Measurements from ENCODE around the gene VWA2.

The VWA2 gene

DNA sequence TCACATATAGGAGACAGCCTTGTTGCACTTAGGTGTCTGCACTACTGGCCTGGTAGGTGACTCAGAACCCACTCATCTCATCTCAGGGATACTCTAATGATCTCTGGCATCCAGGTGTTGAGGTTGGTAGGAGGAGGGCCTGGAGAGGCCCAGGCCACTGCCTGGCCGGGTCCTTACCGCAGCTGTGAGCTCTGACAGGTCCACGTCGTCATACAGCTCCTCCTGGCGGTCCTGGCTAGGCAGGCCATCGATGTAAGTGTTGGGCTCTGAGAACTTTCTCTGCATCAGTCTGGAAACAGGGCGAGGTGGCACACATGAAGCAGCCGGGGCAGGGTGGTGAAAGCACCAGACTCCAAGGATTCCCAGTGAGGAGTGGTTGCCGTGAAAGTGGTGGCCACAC is 62.1 kb downstream of the VWA2 start:
- no peak for DNase-seq

- no peak for DNase-seq
Measured at GRCh38 chr10:114301951-114302710, 63.1 kb downstream of the VWA2 start.

DNA sequence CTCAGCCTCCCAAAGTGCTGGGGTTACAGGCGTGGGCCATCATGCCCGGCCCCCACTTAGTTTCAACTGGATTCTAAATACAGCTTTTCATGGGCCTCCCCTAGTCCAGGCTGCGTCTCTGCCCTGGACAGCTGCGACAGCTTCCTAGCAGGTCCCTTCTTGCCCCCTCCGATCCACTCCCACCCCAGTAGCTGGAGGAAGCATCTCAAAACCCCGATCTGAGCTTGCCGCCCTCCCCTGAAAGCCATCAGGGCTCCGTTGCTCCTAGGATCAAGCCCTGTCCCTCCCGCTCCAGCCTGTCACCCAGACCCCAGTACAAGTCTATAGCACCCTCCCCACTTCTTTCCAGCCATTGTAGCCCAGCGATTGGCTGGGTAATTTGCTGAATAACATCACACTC is 64.5 kb downstream of the VWA2 start:
- DNase-seq: no peak

- DNase-seq: peak; percentile 41
Measured at GRCh38 chr10:114304017-114304570, 65.0 kb downstream of the VWA2 start.

DNA sequence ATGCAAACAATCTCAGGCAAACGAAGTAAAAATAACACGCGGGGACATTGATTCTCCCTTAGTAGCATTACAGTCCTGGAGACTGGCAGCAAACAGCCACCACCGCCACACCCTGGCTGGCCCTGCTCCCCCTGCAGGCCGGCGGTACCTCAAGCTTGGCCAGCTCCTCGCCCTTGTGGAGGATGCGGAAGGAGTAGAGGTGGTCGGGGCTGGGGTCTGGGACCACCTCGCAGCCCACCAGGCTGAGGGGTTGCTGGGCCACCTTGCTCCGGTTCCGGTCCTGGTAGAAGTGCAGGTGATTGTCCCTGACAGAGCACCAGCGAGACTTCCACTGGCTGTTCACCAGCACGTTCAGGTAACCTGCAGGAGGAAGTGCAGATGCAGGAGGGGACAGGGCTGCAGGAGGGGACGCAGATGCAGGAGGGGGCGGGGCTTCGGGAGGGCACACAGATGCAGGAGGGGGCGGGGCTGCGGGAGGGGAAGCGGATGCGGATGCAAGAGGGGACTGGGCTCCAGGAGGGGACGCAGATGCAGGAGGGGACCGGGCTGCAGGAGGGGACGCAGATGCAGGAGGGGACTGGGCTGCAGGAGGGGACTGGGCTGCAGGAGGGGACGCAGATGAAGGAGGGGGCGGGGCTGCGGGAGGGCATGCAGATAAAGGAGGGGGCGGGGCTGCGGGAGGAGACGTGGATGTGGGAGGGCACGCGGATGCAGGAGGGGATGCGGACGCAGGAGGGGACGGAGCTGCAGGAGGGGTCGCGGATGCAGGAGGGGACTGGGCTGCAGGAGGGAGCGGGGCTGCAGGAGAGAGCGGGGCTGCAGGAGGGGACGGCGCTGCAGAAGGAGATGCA is 65.7 kb downstream of the VWA2 start:
- peak; percentile 52 for DNase-seq

- DNase-seq: no peak
Measured at GRCh38 chr10:114305521-114305925, 66.5 kb downstream of the VWA2 start.

DNA sequence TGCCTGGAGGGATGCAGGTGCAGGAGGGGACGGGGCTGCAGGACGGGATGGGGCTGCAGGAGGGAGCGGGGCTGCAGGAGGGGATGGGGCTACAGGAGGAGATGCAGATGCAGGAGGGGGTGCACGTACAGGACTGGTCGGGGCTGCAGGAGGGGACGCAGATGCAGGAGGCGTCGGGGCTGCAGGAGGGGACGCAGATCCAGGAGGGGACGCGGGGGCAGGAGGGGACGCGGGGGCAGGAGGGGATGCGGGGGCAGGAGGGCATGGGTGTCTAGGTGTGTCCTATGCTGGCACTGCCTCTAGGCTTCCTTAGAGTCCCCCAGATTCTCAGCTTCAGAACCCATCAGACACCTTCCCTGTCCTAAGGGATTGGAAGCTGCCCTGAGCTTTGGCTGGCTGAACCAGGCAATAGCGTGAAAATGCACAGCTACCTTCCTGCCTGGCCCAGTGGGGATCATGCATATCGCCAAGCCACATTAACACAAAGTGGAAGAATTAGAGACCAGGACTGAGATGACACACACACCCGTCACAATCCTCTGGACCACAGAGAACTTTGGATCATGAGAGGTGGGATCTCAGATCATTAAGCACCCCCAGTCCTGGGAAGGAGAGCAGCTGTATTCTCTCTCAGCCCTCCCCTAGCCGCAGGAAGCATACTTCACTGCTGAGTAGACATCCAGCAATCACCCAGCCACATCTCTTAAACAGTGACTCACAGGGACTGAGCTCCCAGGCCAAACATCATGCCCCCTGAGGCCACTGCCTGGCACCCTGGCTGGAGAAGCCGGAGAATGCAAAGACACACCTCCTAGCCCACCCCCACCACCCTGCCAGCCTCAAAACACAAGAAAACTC is 67.3 kb downstream of the VWA2 start:
- no peak for DNase-seq

DNA sequence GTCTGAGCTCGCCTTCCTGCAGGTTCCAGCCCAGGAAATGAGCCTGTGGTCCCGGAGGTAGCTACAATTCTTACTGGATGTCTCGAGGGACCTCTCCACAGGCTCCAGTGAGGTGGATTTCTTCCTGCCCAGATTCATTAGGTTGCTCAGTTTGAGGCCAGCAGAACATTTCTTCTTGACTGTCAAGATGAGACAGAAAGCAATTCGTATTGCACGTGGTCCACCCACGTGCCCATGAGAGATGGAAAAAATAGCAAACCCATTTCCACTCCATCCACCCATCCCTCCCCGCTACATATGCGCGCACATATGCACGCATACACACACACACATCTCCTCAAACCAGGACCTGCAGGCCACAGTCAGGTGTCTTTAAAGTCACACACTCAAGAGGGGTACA is 68.7 kb downstream of the VWA2 start:
- DNase-seq: no peak

DNA sequence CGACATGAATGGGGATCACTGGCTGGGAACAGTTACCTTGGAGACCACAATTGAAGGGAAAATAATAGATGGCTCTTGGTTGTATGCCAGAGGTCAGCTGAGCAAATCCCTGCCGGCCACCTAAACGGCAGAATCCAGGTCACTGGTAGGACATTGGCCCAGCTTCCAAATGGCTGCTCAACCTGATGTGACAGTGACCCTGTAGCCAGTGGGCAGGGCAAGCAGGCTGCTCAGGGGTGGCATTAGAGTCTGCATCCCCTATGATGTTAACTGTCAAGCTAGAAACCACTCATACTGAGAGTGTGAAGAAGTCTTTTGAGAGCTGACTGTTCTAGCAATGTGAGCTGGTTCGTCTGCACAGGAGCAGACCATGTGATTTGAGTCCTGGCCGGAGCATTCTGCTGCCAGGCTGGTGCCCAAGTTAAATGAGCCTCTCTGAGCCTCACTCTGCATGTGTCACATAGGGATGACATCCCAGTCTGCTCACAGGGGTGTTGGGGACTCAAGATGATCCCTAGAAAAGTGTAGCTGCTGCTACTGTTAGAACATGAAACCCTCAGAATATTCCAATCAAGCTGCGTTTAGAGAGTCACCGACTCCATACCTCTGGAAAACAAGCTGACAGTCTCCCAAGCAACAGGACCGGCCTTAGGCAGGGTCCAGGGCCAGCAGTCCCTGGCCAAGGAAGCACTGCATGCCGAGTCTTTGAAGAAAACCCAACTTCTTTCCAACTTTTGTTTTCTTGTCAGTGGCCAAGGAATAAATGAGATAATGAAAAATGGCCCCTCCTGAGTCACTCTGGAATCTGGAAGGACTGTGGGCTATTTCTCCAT is 69.7 kb downstream of the VWA2 start:
- no peak for DNase-seq

DNA sequence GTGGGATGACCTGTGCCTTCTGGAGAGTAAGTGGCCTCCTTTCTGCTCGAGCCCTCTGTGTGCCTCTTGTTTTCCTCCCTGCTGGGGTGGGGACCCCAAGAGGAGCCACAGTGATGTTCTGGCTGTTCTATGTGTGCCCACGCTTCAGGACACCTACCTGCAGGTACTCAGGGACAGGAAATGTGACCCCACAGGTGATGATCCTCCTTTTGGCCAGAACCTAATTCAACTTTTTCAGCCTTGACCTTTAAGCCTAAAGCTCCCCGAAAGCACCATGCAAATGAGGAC is 70.3 kb downstream of the VWA2 start:
- DNase-seq: no peak

DNA sequence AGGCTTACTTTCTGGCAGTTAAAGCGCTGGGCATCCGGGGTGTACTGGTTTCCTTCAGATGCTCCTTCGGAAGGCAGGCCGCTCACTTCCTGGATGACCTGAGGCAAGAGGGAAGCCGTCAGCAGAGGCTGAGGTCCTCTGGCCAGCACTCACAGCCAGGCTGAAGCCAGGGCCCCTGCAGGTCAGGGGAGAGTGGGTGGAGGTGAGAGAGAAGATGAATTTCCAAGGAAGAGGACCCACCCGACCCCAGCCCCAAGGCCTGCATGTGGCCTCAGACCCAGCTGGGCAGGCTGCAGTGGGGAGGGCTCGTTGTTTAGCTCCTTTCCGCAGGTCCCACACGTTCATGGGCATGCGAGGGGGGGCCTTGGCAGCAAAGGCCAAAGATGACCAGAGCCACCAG is 71.3 kb downstream of the VWA2 start:
- no peak for DNase-seq

DNA sequence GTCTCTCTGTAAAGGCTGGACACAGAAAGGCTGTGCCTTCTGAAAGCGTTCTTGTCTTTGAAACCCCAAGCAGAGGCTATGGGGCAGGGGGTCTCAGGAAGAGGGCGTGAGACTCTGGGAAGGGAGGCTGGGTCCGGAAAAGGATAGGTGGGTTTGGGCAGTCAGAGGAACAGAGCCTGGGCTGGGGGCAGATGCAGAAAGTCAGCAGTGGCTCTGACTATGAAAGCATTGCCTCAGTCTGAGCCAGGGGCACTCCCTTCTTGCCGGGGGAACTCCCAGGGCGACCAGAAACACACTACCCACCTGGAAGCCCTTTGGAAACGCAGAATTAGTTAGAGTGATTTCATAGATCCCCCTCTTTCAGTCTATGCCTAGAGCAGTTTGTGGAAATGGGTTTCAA is 72.0 kb downstream of the VWA2 start:
- no peak for DNase-seq

- DNase-seq: no peak
Measured at GRCh38 chr10:114311496-114312209, 72.6 kb downstream of the VWA2 start.

DNA sequence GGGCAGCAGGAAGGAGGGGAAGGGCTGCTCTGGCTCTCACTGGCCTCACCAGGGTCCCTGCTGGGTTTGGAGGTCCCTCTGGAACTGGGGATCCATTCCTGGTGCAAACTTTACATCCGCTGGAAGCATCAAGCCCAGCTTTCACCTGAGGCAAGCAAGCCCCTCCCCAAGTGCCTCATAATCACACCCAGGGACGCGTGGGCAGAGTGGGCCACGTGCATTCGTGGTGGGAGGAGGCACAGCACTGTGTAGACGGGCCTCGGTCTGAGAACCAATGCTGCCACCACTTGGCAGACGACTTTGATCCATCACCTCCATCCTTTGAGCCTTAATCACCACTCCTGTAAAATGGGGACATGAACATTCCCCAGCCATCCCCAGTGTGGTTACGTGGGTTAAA is 74.1 kb downstream of the VWA2 start:
- DNase-seq: no peak

GRCh38 chr10:114313866-114314265 is 74.8 kb downstream of the VWA2 start:
- no peak for DNase-seq

- DNase-seq: no peak
Measured at GRCh38 chr10:114315566-114316420, 76.7 kb downstream of the VWA2 start.

- DNase-seq: no peak
Measured at GRCh38 chr10:114316744-114317143, 77.7 kb downstream of the VWA2 start.

DNA sequence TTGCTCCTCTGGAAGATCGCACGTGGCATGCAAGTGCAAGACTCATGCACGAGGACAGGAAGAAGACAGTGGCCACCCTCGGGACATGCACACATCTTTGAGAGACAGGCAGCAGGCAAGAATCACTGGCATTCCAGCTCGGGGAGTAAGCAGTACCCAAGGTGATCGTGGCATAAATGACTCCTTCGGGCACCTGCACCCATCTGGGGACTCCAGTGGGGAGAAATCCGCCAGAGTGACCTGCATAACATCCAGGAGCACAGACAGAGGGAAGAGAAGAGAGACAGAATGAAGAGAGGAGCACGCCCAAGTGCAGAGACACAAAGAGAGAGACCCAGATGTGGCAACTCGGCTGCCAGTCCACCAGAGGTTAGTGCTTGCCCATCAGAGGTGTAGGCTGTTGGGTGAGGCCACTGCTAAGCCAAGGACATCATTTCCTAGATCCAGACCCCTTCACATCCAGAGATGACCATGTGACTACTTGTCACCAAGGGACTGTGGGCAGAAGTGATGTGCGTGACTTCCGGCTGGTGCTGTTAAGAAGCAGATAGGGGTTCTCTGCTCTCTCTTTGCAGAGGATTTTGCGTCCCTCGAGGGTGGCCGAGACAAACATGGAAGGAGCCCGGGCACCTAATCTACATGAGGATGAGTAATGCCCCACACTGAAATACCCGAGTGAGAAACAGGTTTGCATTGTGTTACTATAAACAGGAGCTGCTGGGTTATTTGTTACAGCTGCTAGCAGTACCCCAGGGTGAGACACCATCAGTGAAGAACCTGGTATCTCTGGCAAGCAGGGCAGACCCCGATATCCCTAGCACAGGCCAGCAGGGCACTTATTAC is 80.6 kb downstream of the VWA2 start:
- DNase-seq: no peak

All from T-helper 9 cell (primary cell).